Heart left ventricle (tissue), 16 donors: Measurements from ENCODE around the gene HCCS. TPM values are rescaled to one million over a fixed set of nuclear protein-coding genes. Genes with fewer than 3 reads are reported as not detected.

Experiments
- ATAC-seq, 4 donors: fragments of 200-7000 bp; cut with Tn5 transposase; one replicate each; pipeline ENCODE4 v1.9.1; 2020 to 2022; ENCODE audit warnings: moderate library complexity in 4 of 4, mild to moderate bottlenecking in 3 of 4, moderate number of reproducible peaks in 1 of 4
- DNase-seq, 5 donors: peaks; one replicate each; pipeline ENCODE4 v3.0.0-alpha.2; 2020
- H3K27ac ChIP-seq, 12 donors: fragments of 200-600 bp; sonication (generic) in 4 of 12; one replicate each; pipeline versions ENCODE4 v1.5.0 to v1.8.0; 2016 to 2022; ENCODE audit warnings: mild to moderate bottlenecking in 2 of 12
- H3K27me3 ChIP-seq, 9 donors: fragments of 200-600 bp; sonication (generic) in 2 of 9; one replicate each; pipeline versions ENCODE4 v1.5.1 to v1.8.0; 2016 to 2022; ENCODE audit warnings: mild to moderate bottlenecking in 3 of 9
- H3K36me3 ChIP-seq, 9 donors: fragments of 200-600 bp; sonication (generic) in 2 of 9; one replicate each; pipeline versions ENCODE4 v1.5.0 to v1.8.0; 2018 to 2022; ENCODE audit warnings: mild to moderate bottlenecking in 2 of 9
- H3K4me1 ChIP-seq, 12 donors: fragments of 200-600 bp; sonication (generic) in 4 of 12; one replicate each; pipeline versions ENCODE4 v1.5.0 to v1.8.0; 2016 to 2022; ENCODE audit warnings: mild to moderate bottlenecking in 3 of 12
- H3K4me3 ChIP-seq, 12 donors: fragments of 200-600 bp; sonication (generic) in 4 of 12; one replicate each; pipeline versions ENCODE4 v1.5.0 to v1.8.0; 2017 to 2022; ENCODE audit warnings: mild to moderate bottlenecking in 9 of 12, moderate library complexity in 4 of 12
- H3K9me3 ChIP-seq, 12 donors: fragments of 200-600 bp; sonication (generic) in 4 of 12; one replicate each; pipeline versions ENCODE4 v1.5.0 to v1.8.0; 2016 to 2022; ENCODE audit warnings: mild to moderate bottlenecking in 1 of 12
- POLR2A ChIP-seq, 2 donors: fragments of 450-650 bp; IDR thresholded peaks; one replicate each; pipeline ENCODE4 v1.6.1; 2017; ENCODE audit warnings: antibody characterized with exemption in 2 of 2, mild to moderate bottlenecking in 2 of 2, moderate library complexity in 2 of 2
- WGBS, 4 donors: extraction: QIAGEN DNeasy Blood & Tissue Kit in 2 of 4; methylation state at CpG; one replicate each; pipeline versions ENCODE4 v1.1.5 to v1.1.7; 2013 to 2018; 5-methylcytosine and 5-hydroxymethylcytosine counted together
- intact Hi-C, 10 donors: fragments of 100-400 bp; cut with DNase I; formaldehyde crosslinking; loops; one replicate each; pipeline versions ENCODE4 v1.11.1 to v1.14.2; 2022
- polyA plus RNA-seq, 2 donors: library from polyadenylated mRNA; stranded (reverse); fragments of 200-250 nt; gene quantifications; one replicate each; pipeline ENCODE4 v1.2.3, GENCODE V29; 2013
- total RNA-seq, 9 donors: library from RNA; depleted of rRNA in 2 of 9; stranded (reverse); fragments of >200 nt in 2 of 9; fragmentation: NEBNext Ultra II Directional in 3 of 9; extraction: Animal tissue kit (Norgen Biotek cat#: 25700) in 3 of 9; gene quantifications; one replicate each; pipeline versions ENCODE4 v1.1.0 to v1.2.4, GENCODE V29; 2016 to 2023
- TF ChIP-seq, protein P1 (sequence below), 12 donors: fragments of 200-600 bp; sonication (generic) in 4 of 12; IDR thresholded peaks; one replicate each; pipeline versions ENCODE4 v1.5.0 to v1.8.0; 2018 to 2022; ENCODE audit warnings: antibody characterized with exemption in 12 of 12, mild to moderate bottlenecking in 5 of 12
- donor health status: ischemic (EF 13 %, LVEDD 7.1; RV severe dilation, severe dysfunction).
- donor health status: healthy with polysubstance abuse.
- donor health status: DM: no; HTN: yes; CAD: no.
- donor health status: DM: no; HTN: no; CAD: no.
- donor health status: ischemic (EF 25% LVEDD 6.9; RV normal size, moderate dysfunction).
- donor health status: ischemic (EF 25% LVEDD 5.7; RV mildly dilated, moderate dysfunction).
- donor health status: healthy.
- donor health status: DM: yes; HTN: yes; CAD: no.
- donor health status: ischemic (EF 35%, LVEDD 5.7; RV mildly dilated, moderate dysfunction).
- donor health status: nonischemic (EF 11% LVEDD 7.7; RV severe dilation, severe dysfunction).
- donor health status: DM: yes; HTN: yes; CAD: no.
- donor health status: PGD.
- donor health status: ischemic (EF 29% LVEDD 5.4; RV normal size, mild dysfunction).
- donor health status: nonischemic (EF 23%, LVEDD 6.1; RV moderate dilation, normal function).

Gene HCCS
- total and polyA plus RNA-seq, 11 donors = 23.0 to 73.8 (median 56.2) TPM

- Histone ChIP-seq H3K9me3 (peaks cover 0 to 4% (median 0%) of the 10 kb centered on the region in 12 donors), H3K36me3 (no peaks in the 10 kb centered on the region), H3K4me1 (no peaks in the 10 kb centered on the region), H3K4me3 (no peak overlapping the region), H3K27me3 (no peaks in the 10 kb centered on the region), H3K27ac (no peak overlapping the region)
- intact Hi-C loops = loop anchor here in 4 of 10 donors (10.0 kb wide), 2 partner anchors 935 to 945 kb away; no protein-coding TSS in a partner anchor
- WGBS, 4 donors = 46 to 68% (median 60%) methylated on average over 5 of the region's 5 CpGs
- TF ChIP-seq, protein P1, sequence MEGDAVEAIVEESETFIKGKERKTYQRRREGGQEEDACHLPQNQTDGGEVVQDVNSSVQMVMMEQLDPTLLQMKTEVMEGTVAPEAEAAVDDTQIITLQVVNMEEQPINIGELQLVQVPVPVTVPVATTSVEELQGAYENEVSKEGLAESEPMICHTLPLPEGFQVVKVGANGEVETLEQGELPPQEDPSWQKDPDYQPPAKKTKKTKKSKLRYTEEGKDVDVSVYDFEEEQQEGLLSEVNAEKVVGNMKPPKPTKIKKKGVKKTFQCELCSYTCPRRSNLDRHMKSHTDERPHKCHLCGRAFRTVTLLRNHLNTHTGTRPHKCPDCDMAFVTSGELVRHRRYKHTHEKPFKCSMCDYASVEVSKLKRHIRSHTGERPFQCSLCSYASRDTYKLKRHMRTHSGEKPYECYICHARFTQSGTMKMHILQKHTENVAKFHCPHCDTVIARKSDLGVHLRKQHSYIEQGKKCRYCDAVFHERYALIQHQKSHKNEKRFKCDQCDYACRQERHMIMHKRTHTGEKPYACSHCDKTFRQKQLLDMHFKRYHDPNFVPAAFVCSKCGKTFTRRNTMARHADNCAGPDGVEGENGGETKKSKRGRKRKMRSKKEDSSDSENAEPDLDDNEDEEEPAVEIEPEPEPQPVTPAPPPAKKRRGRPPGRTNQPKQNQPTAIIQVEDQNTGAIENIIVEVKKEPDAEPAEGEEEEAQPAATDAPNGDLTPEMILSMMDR (IDR thresholded peaks at IDR 0.05) = no peak
- TF ChIP-seq POLR2A (IDR thresholded peaks at IDR 0.05) = no peak
- DNase-seq (no peak), ATAC-seq (no peak)
Observed at GRCh38 chrX:11129534-11130105, 18.5 kb downstream of the HCCS start.

DNA sequence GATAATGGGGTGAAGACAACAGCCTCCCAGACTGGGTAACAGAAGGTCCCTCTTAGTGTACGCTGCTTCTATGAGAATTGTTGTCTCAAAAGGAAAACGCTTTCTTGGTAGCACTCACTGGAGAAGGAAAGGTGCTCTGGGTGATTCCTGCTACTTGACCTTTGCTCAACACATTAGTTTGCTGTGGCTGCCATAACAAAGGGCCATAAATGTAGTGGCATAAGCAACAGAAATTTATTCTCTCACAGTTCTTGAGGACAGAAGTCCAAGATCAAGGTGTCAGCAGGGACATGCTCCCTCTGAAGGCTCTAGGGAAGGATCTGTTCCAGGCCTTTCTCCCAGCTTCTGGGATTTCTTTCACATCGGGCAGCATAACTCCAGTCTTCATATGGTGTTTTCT, 19.0 kb downstream of the HCCS start:
- ATAC-seq = no peak
- no peak for TF ChIP-seq POLR2A (IDR thresholded peaks at IDR 0.05)
- TF ChIP-seq, protein P1 (IDR thresholded peaks at IDR 0.05) = no peak

GRCh38 chrX:11131146-11131545, 20.0 kb downstream of the HCCS start:
- Histone ChIP-seq H3K4me3 (no peak overlapping the region), H3K36me3 (no peaks in the 10 kb centered on the region), H3K27ac (no peak overlapping the region), H3K9me3 (peaks cover 0 to 4% (median 0%) of the 10 kb centered on the region in 12 donors), H3K27me3 (no peaks in the 10 kb centered on the region), H3K4me1 (no peaks in the 10 kb centered on the region)
- TF ChIP-seq POLR2A (IDR thresholded peaks at IDR 0.05) = no peak
- TF ChIP-seq, protein P1 (IDR thresholded peaks at IDR 0.05) = no peak
- DNase-seq (no peak), ATAC-seq (no peak)
- intact Hi-C loops = loop anchor here in 4 of 10 donors (10.0 kb wide), 2 partner anchors 936 to 946 kb away; no protein-coding TSS in a partner anchor

More for the DNA sequence above, 19.0 kb downstream of the HCCS start:
- no peak for DNase-seq
- Histone ChIP-seq H3K4me3 (no peak overlapping the region), H3K36me3 (no peaks in the 10 kb centered on the region), H3K27me3 (no peaks in the 10 kb centered on the region), H3K27ac (no peak overlapping the region), H3K9me3 (peaks cover 0 to 4% (median 0%) of the 10 kb centered on the region in 12 donors), H3K4me1 (no peaks in the 10 kb centered on the region)
- intact Hi-C loops = loop anchor here in 4 of 10 donors (10.0 kb wide), 2 partner anchors 935 to 945 kb away; no protein-coding TSS in a partner anchor
- 72 to 94% (median 84%) methylated on average over 3 of the region's 3 CpGs for WGBS, 4 donors

DNA sequence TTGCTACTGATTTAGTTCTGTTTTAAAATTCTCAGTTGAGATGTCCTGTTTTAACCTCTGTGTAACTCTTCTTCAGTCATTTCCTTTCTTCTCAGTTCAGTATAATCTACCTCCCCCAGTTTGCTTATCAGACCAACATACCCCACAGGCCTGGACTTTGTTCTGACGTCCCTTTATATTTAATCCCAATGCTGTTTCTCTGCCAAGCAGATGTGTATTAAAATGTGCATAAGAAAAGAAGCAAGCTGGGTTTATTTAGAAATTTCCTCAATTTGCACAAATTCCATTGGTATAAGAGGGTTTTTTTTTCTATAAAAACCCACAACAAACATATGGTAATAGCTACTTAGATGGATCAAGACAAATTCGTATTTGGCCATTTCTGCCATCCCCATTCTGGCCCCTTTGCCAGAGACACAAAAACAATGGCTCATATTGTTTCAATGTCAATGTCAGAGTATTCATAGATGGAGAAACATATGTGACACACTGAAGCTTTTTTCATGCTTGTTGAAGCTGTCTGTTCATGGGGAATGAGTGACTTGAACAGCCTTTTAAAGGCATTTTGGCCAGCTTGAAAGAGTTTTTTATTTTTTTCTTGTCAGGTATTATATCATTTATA, 24.5 kb downstream of the HCCS start:
- TF ChIP-seq, protein P1 (IDR thresholded peaks at IDR 0.05) = no peak
- TF ChIP-seq POLR2A (IDR thresholded peaks at IDR 0.05) = no peak
- Histone ChIP-seq H3K9me3 (no peaks in the 10 kb centered on the region), H3K36me3 (no peaks in the 10 kb centered on the region), H3K27ac (no peak overlapping the region), H3K4me3 (no peak overlapping the region), H3K4me1 (peaks cover 0 to 7% (median 0%) of the 10 kb centered on the region in 12 donors), H3K27me3 (peaks cover 0 to 6% (median 0%) of the 10 kb centered on the region in 9 donors)
- WGBS, 4 donors = 38 to 60% (median 49%) methylated on average over 2 of the region's 2 CpGs
- ATAC-seq = no peak
- intact Hi-C loops = loop anchor here in 6 of 10 donors (2.0 to 10.0 kb wide), 4 partner anchors 941 to 951 kb away; no protein-coding TSS in a partner anchor
- DNase-seq = no peak
